ENCODE results near the gene B3GALNT1. TPM values are rescaled to one million over a fixed set of nuclear protein-coding genes. Genes with fewer than 3 reads are reported as not detected.

B3GALNT1 gene
- total RNA-seq, 1 donor from 2014 or later, result 56.1 TPM

DNA sequence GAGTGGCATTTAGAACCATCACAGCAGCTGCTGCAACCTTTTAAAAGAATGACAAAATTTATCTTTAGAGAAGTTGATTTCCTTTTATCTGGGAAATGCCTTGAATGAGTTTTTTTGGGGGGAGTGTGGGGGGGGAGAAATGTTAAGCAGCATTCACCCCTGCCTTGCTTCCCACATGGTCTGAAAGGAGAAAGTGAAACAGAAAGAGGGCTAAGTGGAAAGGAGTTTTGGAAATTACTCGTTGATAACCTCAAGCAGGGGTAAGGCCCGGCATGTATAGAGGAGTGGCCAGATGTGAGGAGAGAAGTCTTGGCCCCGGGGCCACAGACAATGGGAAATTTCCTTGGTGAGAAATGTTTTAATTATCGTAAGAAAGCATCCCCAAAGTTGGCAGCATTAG lies 23.5 kb downstream of the B3GALNT1 start:
- no peak for DNase-seq
- H3K27ac ChIP-seq (replicated peaks), result peak overlapping the region; percentile 83
- peaks cover 22% of the 10 kb centered on the region for H3K36me3 ChIP-seq
- intact Hi-C loops (cut with micrococcal nuclease), result no loop called here
- no peak overlapping the region for H3K4me3 ChIP-seq
- H3K4me1 ChIP-seq, result peaks cover 32% of the 10 kb centered on the region
- H3K9me3 ChIP-seq (replicated peaks), result no peaks in the 10 kb centered on the region
- H3K27me3 ChIP-seq (ENCODE audit: low read depth), result no peaks in the 10 kb centered on the region
- TF ChIP-seq CTCF (IDR thresholded peaks at IDR 0.05; ENCODE audit: borderline replicate concordance), result no peak

DNA sequence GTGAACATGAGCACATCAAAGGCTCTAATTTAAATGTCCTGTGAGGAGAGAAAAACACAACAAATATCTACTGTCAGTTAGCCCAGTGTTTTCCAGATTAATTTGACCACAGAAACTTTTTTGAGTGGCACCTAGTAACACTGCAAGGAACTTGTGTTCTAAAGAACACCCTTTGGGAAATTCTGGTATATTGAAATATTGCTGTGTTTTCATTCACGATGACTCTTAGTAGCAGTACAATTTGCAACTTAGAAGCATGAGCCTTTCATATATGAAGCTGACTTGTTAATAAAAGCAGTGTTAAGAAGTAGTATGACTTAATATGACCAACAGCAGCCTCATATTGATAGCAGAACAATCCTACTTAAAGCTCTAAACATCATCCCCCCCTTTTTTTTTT lies 32.0 kb downstream of the B3GALNT1 start:
- H3K27ac ChIP-seq (replicated peaks), result no peak overlapping the region

GRCh38 chr3:161072751-161073150 lies 32.4 kb downstream of the B3GALNT1 start:
- no peaks in the 10 kb centered on the region for H3K27me3 ChIP-seq (ENCODE audit: low read depth)
- no peak overlapping the region for H3K27ac ChIP-seq (replicated peaks)
- DNase-seq, result no peak
- no peaks in the 10 kb centered on the region for H3K9me3 ChIP-seq (replicated peaks)
- intact Hi-C loops (cut with micrococcal nuclease), result no loop called here
- no peak overlapping the region for H3K4me3 ChIP-seq
- no peak for TF ChIP-seq CTCF (IDR thresholded peaks at IDR 0.05; ENCODE audit: borderline replicate concordance)
- H3K36me3 ChIP-seq, result peaks cover 6% of the 10 kb centered on the region
- H3K4me1 ChIP-seq, result peaks cover 45% of the 10 kb centered on the region

More for the DNA sequence above, 32.0 kb downstream of the B3GALNT1 start:
- H3K27me3 ChIP-seq (ENCODE audit: low read depth), result no peaks in the 10 kb centered on the region
- peaks cover 6% of the 10 kb centered on the region for H3K36me3 ChIP-seq
- H3K4me3 ChIP-seq, result no peak overlapping the region
- no peaks in the 10 kb centered on the region for H3K9me3 ChIP-seq (replicated peaks)
- peaks cover 40% of the 10 kb centered on the region for H3K4me1 ChIP-seq
- no peak for DNase-seq
- intact Hi-C loops (cut with micrococcal nuclease), result no loop called here
- no peak for TF ChIP-seq CTCF (IDR thresholded peaks at IDR 0.05; ENCODE audit: borderline replicate concordance)

DNA sequence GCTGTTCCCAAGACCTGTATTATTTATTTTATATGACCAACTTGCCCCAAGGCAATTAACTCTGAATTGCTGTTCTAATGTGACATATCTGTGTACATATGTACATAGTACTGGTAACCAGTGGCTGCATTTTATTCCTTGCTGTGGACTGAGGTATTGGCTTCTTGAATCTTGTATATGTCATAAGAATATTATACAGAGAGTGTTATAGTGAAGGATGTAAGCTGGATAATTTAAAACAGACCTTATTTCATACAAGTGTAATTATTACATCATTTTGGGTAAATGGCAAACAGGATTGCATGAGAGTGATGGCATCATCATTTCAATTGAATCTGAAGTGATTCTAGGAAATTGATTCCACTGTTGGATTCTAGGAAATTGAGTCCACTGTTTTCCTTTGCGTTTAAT lies 32.9 kb downstream of the B3GALNT1 start:
- Histone ChIP-seq H3K36me3 (peaks cover 6% of the 10 kb centered on the region), H3K27me3 (ENCODE audit: low read depth) (no peaks in the 10 kb centered on the region), H3K9me3 (replicated peaks) (no peaks in the 10 kb centered on the region), H3K27ac (replicated peaks) (no peak overlapping the region), H3K4me1 (peaks cover 50% of the 10 kb centered on the region), H3K4me3 (no peak overlapping the region)
- intact Hi-C loops (cut with micrococcal nuclease), result no loop called here
- no peak for TF ChIP-seq CTCF (IDR thresholded peaks at IDR 0.05; ENCODE audit: borderline replicate concordance)
- no peak for DNase-seq

DNA sequence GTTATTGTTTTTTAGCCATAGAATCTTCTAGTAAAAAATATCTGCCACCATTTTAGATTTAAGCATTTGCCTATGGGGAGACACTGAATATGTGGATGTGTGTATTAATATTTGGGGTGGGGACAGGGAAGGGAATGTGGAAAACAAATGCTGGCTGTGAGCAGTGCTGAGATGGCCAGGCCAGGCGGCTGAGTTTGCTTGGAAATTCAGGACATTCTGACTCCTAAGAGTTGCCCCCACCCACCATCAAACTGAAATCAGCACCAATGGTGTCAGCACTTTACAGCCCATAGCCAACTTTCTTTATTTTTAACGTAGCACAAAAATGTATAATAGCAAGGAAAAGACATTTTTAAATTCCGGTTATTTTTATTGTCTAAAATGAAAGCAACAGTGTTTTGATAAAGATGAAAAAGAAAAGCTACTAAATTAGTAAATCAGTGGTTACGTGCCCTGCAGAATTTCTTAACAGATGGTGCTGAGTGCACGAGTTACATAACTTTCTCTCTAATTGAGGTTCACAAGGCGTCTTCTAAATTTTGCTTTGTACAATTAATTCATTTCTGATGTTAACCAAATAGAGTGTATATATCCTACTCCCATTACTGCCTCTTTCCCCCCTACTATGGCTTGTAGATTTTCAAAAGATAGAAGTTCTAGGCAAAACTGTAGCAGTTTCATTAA lies 34.0 kb downstream of the B3GALNT1 start:
- intact Hi-C loops (cut with micrococcal nuclease), result no loop called here
- no peak for TF ChIP-seq CTCF (IDR thresholded peaks at IDR 0.05; ENCODE audit: borderline replicate concordance)
- no peaks in the 10 kb centered on the region for H3K27me3 ChIP-seq (ENCODE audit: low read depth)
- no peak overlapping the region for H3K4me3 ChIP-seq
- peaks cover 6% of the 10 kb centered on the region for H3K36me3 ChIP-seq
- H3K4me1 ChIP-seq, result peaks cover 55% of the 10 kb centered on the region
- H3K27ac ChIP-seq (replicated peaks), result peak overlapping the region; percentile 30
- no peaks in the 10 kb centered on the region for H3K9me3 ChIP-seq (replicated peaks)
- no peak for DNase-seq
